ENCODE results near the gene GIN1. TPM values are rescaled to one million over a fixed set of nuclear protein-coding genes. Genes with fewer than 3 reads are reported as not detected.

GIN1 gene
- total RNA-seq, 1 experiment from 2014 or later: 5.7 TPM

DNA sequence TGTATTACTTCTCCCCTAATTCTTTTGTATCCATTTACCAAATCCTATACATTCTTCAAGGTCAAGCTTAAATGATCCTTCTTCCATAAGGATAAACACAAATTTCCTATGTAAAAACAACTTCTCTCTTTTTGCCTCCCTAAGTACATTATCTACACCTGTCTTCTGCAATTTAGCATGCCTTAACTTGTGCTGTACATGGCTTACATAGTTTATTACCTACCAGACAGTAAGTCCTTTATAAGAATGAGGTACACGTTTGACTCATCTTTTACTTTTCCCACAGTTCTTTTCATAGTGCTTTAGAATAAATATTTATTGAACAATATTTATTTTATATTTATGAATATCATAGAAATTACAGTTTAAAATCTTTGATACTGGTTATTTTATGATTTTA, 33.4 kb downstream of the GIN1 start:
- ATAC-seq (no peak), DNase-seq (ENCODE audit: low spot score) (no peak)
- POLR2A ChIA-PET: no interaction called here
- no peaks in the 10 kb centered on the region; the same call in 1 of the 2 replicates for H3K27me3 Mint-ChIP-seq (ENCODE audit: low read depth)
- TF ChIP-seq, protein P1, sequence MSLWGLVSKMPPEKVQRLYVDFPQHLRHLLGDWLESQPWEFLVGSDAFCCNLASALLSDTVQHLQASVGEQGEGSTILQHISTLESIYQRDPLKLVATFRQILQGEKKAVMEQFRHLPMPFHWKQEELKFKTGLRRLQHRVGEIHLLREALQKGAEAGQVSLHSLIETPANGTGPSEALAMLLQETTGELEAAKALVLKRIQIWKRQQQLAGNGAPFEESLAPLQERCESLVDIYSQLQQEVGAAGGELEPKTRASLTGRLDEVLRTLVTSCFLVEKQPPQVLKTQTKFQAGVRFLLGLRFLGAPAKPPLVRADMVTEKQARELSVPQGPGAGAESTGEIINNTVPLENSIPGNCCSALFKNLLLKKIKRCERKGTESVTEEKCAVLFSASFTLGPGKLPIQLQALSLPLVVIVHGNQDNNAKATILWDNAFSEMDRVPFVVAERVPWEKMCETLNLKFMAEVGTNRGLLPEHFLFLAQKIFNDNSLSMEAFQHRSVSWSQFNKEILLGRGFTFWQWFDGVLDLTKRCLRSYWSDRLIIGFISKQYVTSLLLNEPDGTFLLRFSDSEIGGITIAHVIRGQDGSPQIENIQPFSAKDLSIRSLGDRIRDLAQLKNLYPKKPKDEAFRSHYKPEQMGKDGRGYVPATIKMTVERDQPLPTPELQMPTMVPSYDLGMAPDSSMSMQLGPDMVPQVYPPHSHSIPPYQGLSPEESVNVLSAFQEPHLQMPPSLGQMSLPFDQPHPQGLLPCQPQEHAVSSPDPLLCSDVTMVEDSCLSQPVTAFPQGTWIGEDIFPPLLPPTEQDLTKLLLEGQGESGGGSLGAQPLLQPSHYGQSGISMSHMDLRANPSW (CRISPR knock-in tag; conservative IDR thresholded peaks at IDR 0.05; ENCODE audit: low read depth): no peak
- TF ChIP-seq, protein P2, sequence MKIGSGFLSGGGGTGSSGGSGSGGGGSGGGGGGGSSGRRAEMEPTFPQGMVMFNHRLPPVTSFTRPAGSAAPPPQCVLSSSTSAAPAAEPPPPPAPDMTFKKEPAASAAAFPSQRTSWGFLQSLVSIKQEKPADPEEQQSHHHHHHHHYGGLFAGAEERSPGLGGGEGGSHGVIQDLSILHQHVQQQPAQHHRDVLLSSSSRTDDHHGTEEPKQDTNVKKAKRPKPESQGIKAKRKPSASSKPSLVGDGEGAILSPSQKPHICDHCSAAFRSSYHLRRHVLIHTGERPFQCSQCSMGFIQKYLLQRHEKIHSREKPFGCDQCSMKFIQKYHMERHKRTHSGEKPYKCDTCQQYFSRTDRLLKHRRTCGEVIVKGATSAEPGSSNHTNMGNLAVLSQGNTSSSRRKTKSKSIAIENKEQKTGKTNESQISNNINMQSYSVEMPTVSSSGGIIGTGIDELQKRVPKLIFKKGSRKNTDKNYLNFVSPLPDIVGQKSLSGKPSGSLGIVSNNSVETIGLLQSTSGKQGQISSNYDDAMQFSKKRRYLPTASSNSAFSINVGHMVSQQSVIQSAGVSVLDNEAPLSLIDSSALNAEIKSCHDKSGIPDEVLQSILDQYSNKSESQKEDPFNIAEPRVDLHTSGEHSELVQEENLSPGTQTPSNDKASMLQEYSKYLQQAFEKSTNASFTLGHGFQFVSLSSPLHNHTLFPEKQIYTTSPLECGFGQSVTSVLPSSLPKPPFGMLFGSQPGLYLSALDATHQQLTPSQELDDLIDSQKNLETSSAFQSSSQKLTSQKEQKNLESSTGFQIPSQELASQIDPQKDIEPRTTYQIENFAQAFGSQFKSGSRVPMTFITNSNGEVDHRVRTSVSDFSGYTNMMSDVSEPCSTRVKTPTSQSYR (CRISPR knock-in tag; IDR thresholded peaks at IDR 0.05): no peak
- TF ChIP-seq NFE2L1 (CRISPR knock-in tag; IDR thresholded peaks at IDR 0.05) (no peak), HMGA2 (CRISPR knock-in tag; IDR thresholded peaks at IDR 0.05) (no peak), NFYB (CRISPR knock-in tag; conservative IDR thresholded peaks at IDR 0.05; ENCODE audit: low read depth) (no peak), RORB (CRISPR knock-in tag; IDR thresholded peaks at IDR 0.05) (no peak)
- CTCF ChIA-PET: no interaction called here
- H3K27ac Mint-ChIP-seq: no peak overlapping the region
- no peak overlapping the region for H3K4me3 Mint-ChIP-seq
- H3K4me1 Mint-ChIP-seq: no peaks in the 10 kb centered on the region
- H3K36me3 Mint-ChIP-seq: peaks cover 43% of the 10 kb centered on the region
- peaks cover 33% of the 10 kb centered on the region for H3K9me3 Mint-ChIP-seq

DNA sequence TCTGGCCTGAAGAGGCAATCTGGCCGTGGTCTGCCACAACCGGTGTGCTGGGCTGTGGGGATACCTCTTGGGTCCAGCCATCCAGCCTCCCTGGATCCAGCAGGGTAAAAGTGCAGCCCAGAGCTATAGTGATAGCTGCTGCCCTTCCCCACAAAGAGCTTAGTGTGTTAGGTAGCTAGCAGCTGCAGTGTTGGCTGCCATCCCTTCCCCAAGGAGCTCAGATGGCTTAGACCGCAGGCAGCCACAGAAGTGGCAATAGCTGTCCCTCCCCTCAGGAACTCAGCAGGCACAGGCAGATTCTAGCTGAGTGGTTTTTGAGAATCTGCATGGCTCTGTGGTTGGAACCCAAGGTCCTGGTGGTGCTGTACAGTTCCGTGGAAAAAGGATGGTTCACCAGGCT, 40.1 kb downstream of the GIN1 start:
- no peak overlapping the region for H3K27ac Mint-ChIP-seq
- no peaks in the 10 kb centered on the region for H3K4me1 Mint-ChIP-seq
- peaks cover 6% of the 10 kb centered on the region; the same call in 1 of the 2 replicates for H3K27me3 Mint-ChIP-seq (ENCODE audit: low read depth)
- POLR2A ChIA-PET: no interaction called here
- H3K4me3 Mint-ChIP-seq: no peak overlapping the region
- H3K9me3 Mint-ChIP-seq: peaks cover 89% of the 10 kb centered on the region
- DNase-seq (ENCODE audit: low spot score) (no peak), ATAC-seq (no peak)
- CTCF ChIA-PET: no interaction called here
- peaks cover 81% of the 10 kb centered on the region for H3K36me3 Mint-ChIP-seq
- TF ChIP-seq FOXJ3 (CRISPR knock-in tag; IDR thresholded peaks at IDR 0.05; ENCODE audit: borderline replicate concordance): no peak
- TF ChIP-seq ZNF263 (CRISPR knock-in tag; IDR thresholded peaks at IDR 0.05; ENCODE audit: low read depth): no peak
- no peak for TF ChIP-seq MXD4 (CRISPR knock-in tag; IDR thresholded peaks at IDR 0.05; ENCODE audit: borderline replicate concordance)
- no peak for TF ChIP-seq RORB (CRISPR knock-in tag; IDR thresholded peaks at IDR 0.05)
- TF ChIP-seq ZNF232 (CRISPR knock-in tag; IDR thresholded peaks at IDR 0.05): no peak
- TF ChIP-seq ZNF138 (CRISPR knock-in tag; conservative IDR thresholded peaks at IDR 0.05): no peak
- TF ChIP-seq CREB1 (CRISPR knock-in tag; IDR thresholded peaks at IDR 0.05): no peak
- TF ChIP-seq, protein P3, sequence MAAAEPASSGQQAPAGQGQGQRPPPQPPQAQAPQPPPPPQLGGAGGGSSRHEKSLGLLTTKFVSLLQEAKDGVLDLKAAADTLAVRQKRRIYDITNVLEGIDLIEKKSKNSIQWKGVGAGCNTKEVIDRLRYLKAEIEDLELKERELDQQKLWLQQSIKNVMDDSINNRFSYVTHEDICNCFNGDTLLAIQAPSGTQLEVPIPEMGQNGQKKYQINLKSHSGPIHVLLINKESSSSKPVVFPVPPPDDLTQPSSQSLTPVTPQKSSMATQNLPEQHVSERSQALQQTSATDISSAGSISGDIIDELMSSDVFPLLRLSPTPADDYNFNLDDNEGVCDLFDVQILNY (CRISPR knock-in tag; IDR thresholded peaks at IDR 0.05): no peak
- no peak for TF ChIP-seq JAZF1 (CRISPR knock-in tag; IDR thresholded peaks at IDR 0.05)
- no peak for TF ChIP-seq KAT7 (CRISPR knock-in tag; IDR thresholded peaks at IDR 0.05; ENCODE audit: borderline replicate concordance)
- TF ChIP-seq NFATC4 (CRISPR knock-in tag; IDR thresholded peaks at IDR 0.05): no peak
- TF ChIP-seq, protein P4, sequence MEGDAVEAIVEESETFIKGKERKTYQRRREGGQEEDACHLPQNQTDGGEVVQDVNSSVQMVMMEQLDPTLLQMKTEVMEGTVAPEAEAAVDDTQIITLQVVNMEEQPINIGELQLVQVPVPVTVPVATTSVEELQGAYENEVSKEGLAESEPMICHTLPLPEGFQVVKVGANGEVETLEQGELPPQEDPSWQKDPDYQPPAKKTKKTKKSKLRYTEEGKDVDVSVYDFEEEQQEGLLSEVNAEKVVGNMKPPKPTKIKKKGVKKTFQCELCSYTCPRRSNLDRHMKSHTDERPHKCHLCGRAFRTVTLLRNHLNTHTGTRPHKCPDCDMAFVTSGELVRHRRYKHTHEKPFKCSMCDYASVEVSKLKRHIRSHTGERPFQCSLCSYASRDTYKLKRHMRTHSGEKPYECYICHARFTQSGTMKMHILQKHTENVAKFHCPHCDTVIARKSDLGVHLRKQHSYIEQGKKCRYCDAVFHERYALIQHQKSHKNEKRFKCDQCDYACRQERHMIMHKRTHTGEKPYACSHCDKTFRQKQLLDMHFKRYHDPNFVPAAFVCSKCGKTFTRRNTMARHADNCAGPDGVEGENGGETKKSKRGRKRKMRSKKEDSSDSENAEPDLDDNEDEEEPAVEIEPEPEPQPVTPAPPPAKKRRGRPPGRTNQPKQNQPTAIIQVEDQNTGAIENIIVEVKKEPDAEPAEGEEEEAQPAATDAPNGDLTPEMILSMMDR (IDR thresholded peaks at IDR 0.05): no peak
- TF ChIP-seq, protein P5, sequence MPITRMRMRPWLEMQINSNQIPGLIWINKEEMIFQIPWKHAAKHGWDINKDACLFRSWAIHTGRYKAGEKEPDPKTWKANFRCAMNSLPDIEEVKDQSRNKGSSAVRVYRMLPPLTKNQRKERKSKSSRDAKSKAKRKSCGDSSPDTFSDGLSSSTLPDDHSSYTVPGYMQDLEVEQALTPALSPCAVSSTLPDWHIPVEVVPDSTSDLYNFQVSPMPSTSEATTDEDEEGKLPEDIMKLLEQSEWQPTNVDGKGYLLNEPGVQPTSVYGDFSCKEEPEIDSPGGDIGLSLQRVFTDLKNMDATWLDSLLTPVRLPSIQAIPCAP (CRISPR knock-in tag; IDR thresholded peaks at IDR 0.05): no peak
- TF ChIP-seq, protein P6, sequence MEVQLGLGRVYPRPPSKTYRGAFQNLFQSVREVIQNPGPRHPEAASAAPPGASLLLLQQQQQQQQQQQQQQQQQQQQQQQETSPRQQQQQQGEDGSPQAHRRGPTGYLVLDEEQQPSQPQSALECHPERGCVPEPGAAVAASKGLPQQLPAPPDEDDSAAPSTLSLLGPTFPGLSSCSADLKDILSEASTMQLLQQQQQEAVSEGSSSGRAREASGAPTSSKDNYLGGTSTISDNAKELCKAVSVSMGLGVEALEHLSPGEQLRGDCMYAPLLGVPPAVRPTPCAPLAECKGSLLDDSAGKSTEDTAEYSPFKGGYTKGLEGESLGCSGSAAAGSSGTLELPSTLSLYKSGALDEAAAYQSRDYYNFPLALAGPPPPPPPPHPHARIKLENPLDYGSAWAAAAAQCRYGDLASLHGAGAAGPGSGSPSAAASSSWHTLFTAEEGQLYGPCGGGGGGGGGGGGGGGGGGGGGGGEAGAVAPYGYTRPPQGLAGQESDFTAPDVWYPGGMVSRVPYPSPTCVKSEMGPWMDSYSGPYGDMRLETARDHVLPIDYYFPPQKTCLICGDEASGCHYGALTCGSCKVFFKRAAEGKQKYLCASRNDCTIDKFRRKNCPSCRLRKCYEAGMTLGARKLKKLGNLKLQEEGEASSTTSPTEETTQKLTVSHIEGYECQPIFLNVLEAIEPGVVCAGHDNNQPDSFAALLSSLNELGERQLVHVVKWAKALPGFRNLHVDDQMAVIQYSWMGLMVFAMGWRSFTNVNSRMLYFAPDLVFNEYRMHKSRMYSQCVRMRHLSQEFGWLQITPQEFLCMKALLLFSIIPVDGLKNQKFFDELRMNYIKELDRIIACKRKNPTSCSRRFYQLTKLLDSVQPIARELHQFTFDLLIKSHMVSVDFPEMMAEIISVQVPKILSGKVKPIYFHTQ (CRISPR knock-in tag; IDR thresholded peaks at IDR 0.05): no peak
- TF ChIP-seq, protein P7, sequence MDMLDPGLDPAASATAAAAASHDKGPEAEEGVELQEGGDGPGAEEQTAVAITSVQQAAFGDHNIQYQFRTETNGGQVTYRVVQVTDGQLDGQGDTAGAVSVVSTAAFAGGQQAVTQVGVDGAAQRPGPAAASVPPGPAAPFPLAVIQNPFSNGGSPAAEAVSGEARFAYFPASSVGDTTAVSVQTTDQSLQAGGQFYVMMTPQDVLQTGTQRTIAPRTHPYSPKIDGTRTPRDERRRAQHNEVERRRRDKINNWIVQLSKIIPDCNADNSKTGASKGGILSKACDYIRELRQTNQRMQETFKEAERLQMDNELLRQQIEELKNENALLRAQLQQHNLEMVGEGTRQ (CRISPR knock-in tag; IDR thresholded peaks at IDR 0.05): no peak
- no peak for TF ChIP-seq NFYB (CRISPR knock-in tag; conservative IDR thresholded peaks at IDR 0.05; ENCODE audit: low read depth)
- TF ChIP-seq ZNF396 (CRISPR knock-in tag; IDR thresholded peaks at IDR 0.05; ENCODE audit: borderline replicate concordance): no peak
- TF ChIP-seq, protein P8, sequence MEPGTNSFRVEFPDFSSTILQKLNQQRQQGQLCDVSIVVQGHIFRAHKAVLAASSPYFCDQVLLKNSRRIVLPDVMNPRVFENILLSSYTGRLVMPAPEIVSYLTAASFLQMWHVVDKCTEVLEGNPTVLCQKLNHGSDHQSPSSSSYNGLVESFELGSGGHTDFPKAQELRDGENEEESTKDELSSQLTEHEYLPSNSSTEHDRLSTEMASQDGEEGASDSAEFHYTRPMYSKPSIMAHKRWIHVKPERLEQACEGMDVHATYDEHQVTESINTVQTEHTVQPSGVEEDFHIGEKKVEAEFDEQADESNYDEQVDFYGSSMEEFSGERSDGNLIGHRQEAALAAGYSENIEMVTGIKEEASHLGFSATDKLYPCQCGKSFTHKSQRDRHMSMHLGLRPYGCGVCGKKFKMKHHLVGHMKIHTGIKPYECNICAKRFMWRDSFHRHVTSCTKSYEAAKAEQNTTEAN (CRISPR knock-in tag; IDR thresholded peaks at IDR 0.05): no peak
